CD4-positive, alpha-beta T cell treated with Interleukin-15 for 1 hour (primary cell): ENCODE data around the gene THSD7B.
"Not testable (repeated sequence)": the region's sequence is repeated elsewhere in the genome, so short reads cannot be mapped to it uniquely, and the experiment has no call there.

Experiments used
- DNase-seq: peaks from one replicate; pipeline ENCODE4 v3.0.0-alpha.2; 2020

THSD7B gene, protein sequence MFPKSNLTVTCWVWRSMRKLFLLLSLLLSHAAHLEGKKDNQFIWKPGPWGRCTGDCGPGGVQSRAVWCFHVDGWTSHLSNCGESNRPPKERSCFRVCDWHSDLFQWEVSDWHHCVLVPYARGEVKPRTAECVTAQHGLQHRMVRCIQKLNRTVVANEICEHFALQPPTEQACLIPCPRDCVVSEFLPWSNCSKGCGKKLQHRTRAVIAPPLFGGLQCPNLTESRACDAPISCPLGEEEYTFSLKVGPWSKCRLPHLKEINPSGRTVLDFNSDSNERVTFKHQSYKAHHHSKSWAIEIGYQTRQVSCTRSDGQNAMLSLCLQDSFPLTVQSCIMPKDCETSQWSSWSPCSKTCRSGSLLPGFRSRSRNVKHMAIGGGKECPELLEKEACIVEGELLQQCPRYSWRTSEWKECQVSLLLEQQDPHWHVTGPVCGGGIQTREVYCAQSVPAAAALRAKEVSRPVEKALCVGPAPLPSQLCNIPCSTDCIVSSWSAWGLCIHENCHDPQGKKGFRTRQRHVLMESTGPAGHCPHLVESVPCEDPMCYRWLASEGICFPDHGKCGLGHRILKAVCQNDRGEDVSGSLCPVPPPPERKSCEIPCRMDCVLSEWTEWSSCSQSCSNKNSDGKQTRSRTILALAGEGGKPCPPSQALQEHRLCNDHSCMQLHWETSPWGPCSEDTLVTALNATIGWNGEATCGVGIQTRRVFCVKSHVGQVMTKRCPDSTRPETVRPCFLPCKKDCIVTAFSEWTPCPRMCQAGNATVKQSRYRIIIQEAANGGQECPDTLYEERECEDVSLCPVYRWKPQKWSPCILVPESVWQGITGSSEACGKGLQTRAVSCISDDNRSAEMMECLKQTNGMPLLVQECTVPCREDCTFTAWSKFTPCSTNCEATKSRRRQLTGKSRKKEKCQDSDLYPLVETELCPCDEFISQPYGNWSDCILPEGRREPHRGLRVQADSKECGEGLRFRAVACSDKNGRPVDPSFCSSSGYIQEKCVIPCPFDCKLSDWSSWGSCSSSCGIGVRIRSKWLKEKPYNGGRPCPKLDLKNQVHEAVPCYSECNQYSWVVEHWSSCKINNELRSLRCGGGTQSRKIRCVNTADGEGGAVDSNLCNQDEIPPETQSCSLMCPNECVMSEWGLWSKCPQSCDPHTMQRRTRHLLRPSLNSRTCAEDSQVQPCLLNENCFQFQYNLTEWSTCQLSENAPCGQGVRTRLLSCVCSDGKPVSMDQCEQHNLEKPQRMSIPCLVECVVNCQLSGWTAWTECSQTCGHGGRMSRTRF (N-terminal part only)

DNA sequence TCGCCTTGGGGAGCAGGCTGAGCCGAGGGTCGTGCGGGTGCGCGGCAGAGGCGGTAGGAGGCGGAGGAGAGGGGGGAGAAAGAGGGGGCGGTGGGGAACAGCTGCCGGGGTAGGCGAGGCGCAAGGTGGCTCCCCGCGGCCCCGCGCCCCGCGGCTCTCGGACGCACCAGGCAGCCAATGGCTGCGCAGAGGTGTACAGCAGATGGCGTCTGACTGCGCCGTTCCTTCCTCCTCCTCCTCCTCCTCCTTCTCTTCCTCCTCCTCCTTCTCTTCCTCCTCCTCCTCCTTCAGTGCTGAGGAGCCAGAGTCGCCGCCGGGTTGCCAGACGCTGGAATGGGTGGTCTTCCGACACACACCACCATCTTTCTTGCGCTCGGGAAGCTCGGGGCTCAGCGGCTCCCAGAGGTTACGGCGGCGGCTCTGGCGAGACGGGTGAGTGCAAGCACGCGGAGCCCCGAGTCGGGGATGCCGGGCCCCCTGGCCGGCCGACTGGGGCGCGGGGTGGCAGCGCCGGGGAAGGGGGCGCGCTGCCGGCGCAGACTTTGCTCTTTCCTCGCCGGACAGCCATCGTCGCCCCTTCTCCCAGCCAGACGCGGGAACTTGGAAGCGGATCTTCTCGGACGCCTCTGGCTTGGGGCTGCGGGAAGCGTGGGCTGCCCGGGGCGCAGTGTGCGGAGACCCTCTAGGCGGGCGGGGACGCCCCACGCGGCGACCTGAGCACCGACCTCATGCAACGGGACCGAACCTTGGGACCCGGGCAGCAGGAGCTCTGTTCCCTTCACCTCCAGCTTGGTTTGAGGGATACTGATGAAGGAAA is at the start of gene THSD7B:
Gene THSD7B (plus strand): TSS at position 290 of the 817 bp plus-strand sequence. CDS start 116,634 bp downstream, outside the sequence.
- DNase-seq, result no peak

DNA sequence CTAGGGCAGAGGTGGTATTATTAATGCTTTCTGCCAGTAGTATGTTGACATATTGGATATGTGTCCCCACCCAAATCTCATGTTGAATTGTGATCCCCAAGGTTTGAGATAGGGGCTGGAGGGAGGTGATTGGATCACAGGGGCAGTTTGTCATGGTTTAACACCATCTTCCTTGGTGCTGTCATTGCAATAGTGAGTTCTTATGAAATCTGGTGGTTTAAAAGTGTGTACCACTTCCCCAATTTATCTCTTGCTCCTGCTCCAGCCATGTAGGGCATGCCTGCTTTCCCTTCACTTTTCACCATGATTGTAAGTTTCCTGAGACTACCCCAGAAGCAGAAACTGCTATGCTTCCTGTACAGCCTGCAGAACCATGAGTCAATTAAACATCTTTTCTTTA is 47.1 kb upstream of the THSD7B start:
- no peak for DNase-seq

DNA sequence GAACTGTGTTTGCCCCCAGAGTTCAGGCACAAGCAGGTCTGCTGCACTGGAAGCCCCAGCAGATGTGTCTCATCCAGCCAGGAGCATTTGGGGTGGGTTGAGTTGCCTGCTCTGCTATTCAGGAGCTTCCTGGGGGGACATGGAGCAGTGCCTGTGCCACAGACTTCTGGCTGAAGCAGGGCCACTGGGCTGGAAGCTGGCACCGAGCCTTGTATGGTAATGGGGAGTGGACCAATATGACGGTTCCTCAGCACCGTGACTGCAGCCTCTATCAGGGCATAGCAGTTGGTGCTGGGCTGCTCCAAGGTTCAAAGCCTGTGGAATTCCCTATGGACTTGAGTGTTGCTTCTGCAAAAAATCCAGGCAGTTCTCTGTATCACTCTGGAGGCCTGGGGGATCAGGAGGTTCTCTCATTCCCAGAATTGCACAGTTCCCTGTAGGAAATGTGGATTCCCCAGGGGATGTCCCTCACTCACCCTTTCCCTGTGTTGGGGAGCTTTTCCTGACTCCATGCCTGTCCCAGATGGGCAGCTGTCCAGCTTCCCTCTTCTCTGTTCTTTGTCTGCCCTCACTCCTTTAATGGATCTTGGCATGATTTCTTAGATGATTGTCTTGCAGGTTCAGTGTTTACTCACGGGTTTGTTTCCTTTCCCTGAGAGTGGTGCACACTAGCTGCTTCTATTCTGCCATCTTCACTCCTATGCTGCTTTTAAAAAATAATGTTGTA is 37.2 kb upstream of the THSD7B start:
- DNase-seq, result no peak

DNA sequence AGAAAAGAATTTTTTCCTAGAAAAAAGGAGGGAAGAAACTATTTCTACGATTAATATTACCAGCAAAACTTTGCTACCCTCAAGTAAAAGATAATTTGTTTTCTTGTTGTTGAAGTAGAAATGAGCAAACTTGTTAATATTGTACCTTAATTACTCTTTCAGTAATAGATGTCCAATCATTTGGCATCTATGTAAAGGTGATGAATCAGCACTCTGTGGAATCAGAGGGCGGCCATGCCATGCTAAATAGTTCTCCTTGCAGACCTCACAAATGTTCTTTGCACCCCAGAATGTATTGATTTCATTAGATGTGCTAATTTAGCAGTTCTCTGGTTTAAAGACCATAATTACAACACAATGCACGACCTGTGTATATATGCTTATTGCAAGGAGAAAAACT is 29.1 kb upstream of the THSD7B start:
- no peak for DNase-seq

DNA sequence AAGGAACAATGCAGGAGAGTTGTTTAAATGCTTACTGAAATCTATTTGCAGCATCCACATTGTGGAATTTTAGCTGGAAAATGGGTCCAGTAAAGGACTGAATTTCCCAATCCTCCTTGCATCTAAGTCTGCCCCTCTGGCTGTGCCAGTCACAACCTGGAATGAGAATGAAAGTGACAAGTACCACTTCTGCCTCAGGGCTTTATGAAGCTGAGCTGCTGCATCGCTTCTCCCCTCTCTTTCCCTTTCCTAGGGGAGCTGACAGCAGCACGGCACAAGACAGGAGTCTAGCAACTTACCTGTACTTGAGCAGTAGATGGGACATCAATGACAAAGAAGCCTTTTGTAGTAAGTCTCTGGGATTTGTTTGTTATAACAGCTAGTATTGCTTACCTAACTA is 27.3 kb upstream of the THSD7B start:
- no peak for DNase-seq

DNA sequence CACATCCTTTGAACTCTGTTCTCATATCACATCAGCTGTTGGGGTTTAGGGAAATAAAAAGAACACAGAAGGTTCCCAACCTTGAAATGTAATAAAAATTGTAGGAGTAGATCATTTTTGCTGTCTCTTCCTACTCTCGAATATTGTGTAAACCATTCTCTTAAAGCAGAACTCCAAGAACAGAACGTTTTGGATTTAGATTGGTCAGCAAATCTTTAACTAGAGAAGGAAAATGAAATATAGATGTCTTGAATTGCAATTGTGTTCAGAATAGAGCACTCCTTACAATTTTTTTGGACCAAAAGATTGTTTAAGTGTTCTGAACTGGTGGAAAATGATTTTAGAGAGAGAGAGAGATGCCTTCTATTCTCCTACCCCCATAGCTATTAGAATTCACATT is 23.9 kb upstream of the THSD7B start:
- no peak for DNase-seq

DNA sequence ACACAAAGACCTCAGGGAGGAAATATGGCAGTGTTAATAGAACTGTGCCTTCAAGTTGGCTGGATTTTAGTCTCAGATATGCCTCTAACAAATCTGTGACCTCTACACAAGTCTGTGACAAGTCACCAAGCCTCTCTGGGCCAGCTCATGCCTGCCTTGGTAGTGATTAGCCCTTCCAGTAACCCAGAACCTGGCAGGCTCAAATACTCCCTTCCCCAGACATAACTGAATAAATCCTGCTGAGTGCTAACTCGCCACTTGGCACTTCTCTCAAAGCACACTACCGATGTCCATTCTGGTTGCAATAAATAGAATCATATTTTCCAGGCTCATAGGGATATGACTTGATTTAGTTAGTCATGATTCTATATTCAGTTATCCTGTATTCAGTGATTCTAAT is 15.3 kb upstream of the THSD7B start:
- DNase-seq, result no peak

DNA sequence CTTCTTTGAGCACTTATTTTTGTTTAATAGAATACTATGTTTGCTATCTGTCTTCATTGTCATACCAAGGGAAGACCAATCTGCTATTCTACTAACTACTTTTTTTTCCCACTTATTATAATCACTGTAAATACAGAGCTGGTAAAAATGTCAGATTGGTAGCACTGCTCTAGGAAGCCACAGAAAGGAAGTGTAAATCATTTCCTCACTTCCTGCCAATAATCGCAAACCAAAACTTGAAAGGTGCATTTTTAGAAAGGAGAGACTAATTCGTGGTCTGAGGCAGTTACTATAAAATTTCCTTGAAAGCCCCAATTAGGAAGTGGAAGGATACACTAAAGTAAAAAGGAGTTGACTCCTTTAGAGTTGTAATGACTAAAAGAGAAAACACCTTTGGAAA is 13.9 kb upstream of the THSD7B start:
- no peak for DNase-seq

DNA sequence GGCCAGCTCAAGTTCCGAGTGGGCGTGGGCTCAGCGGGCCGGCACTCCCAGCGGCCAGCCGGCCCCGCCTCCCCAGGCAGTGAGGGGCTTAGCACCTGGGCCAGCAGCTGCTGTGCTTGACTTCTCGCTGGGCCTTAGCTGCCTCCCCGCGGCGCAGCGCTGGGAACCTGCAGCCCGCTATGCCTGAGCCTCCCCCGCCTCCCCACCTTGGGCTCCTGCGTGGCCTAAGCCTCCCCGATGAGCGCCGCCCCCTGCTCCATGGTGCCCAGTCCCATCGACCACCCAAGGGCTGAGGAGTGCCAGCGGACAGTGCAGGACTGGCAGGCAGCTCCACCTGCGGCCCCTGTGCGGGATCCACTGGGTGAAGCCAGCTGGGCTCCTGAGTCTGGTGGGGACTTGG is 6.8 kb upstream of the THSD7B start:
- not testable (repeated sequence) for DNase-seq

DNA sequence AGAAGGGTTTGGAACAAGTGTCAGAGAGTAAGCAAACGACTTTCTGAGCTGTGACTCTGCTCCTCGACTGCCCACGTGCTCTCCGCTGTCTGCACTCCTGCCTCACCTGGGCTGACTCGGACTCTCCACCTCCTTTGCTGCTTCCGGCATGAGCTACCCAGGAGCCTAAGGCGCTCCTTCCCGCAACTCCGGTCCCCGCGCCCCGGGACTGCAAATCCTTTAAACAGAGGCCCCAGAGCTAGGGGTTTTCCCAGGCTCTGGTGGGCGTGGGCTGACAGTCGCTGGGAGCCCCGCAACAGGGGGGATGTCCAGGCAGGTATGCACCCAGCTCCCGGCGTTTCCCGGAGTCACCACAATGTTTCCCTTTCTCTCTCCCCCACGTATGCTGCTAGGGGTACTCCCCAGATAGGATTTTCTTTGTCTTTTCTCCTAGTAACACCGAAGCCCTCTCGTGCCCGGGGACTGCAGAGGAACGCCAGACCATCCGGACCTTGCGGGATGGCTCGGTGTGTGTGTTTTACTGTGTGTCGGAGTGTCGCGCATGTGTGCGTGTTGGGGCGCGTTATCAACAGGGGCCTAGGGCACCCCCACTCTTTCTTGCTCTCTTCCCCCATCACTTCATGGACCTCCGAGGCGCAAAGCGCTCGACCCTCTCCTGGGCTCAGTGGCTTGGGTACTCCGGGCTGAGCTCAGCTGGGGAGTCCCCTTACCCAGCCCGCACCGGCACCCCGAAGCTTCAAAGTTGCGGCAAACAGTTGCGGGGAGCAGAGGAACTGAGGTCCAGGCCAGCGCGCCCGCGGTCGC is 691 bp upstream of the THSD7B start:
- no peak for DNase-seq

DNA sequence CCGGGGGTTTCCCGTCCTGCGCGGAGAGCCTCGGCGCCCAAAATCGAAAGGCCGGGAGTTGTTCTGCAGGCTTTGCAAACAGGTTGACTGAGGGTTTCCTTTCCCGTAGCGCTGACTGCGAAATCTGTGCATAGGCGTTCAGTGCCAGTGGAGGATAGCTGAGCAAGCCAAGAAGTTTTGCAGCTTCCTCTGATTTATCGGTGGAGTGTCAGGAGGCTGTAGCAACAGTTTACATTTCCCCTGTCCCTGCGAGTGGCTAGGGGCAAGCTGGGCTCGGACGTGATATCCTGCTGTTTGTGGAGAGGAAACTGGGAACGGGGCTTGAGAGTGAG is 694 bp downstream of the THSD7B start:
- DNase-seq, result no peak

DNA sequence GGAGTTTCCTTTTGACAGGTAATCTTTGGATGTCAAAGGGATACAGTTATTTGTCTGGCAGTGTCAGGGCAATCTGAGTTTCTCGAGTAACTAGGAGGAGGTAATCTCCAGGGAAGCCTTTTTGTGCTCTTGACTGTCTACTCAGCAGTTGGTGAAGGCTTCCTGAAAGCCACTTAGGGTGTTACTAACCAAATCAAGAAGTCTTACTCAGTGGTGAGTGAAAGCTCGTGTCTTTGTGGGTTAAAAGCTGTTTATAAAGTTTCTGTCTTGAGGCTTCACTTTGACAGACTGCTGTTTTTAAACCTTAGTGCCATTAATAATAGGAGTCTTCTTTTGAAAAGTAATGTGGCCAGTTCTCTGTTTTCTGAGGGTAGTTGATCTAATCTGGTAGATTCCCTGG is 1.7 kb downstream of the THSD7B start:
- DNase-seq, result no peak

DNA sequence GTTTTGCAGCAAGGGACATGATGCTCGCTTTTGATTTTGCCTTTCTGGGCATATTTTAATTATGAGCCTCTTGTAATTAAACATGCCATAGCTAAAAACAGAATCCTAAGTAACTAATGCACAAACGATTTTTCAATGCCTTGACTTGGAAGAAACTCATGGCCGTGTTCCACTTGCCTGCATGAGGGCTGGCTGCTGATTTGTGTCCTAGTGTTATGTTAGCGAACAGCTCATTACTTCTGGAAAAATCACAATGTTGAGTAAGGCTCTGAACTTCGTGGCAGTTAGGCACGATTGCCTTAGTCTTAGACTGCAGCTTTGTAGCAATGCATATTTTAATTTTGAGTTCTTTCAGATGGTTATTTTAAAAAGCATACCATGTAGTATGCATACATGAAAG is 4.5 kb downstream of the THSD7B start:
- DNase-seq, result no peak

DNA sequence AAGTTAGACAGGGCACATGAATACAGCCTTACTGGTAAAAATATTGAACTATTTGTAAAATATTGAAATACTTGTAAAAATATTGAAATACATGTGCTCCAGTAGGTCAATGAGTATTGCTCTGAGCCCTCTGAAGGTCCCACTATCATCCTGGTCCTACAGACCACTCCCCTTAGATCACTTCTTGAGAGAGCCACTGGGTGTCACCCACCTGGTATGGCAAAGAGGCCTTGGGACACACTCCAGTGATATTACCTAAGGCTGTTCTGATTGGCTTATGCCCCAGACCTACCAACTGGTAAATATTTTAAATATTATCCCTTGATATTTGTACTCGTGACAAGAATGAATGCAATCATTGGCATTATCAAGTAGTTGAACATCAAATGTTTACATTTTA is 5.0 kb downstream of the THSD7B start:
- DNase-seq, result no peak

DNA sequence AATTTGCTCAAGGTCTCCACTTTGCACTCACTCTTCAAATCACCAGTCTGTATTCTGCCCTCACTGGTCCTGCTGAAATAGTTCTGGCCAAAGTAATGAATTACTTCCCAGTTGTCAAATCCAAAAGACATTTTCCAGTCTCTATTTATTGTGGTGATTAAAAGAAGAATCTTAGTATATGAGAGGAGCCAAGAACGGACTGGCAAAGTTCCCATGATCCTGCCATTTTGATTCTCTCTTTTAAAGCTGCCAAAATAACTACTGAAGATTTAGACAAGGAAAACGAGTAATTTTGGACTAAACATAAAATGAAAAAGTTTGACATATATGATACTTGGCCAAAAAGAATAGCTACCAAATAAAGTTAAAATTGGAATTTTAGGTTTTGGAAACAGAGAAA is 12.0 kb downstream of the THSD7B start:
- no peak for DNase-seq

DNA sequence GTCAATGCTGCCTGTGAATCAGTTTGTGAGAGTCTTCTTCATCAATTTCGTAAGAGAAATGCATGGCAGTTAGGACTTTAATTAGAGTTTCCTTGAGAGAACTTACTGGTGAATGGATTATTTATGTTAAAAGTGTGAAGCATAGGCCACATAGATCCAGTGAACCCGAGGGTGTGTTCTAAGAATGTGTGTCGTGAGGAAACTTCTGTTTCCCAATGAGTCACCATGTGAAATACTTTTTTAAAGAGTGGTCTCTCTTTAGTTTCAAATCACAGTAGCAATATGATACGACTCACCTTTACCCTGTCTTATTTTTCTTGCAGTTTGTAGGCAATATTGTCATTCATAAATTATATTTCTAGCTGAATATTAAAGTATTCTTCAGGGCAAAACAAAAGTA is 18.5 kb downstream of the THSD7B start:
- no peak for DNase-seq

DNA sequence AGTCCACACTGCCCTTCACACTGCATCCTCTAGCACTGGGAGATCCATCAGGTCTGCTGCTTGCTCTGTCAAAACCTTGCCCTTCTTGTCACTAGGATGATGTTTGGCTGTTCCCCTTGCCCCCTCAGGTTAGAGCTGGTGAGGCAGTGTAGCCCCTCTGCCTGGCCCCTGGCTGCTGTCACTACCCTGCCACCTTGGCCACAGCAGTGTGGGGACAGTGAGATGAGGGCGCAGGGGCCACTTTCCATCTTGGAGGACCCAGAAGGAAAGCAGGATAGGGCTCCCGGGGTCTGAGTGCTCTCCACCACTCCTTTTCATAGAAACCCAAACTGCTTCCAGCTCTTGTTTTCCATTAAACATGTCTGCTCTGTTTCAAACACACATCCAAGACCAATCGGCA is 19.9 kb downstream of the THSD7B start:
- no peak for DNase-seq

DNA sequence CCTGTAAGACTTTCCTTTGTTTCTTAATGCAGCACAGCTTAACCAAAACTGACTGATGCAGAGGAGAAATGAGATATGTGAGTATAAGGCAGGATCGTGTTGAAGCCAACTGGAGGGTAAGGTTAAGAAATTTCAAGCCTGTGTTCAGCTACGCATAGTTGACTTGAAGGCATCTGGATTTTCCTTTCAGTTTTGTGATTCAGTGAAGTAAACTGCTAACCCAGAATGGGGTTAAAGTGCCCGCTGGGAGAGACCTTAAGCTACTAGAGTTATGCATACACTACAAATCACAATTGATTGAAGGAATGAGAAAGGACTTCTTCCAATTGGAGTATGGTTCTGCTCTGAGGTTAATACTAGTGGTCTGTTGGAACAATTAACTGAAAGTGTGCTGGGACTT is 22.6 kb downstream of the THSD7B start:
- no peak for DNase-seq

DNA sequence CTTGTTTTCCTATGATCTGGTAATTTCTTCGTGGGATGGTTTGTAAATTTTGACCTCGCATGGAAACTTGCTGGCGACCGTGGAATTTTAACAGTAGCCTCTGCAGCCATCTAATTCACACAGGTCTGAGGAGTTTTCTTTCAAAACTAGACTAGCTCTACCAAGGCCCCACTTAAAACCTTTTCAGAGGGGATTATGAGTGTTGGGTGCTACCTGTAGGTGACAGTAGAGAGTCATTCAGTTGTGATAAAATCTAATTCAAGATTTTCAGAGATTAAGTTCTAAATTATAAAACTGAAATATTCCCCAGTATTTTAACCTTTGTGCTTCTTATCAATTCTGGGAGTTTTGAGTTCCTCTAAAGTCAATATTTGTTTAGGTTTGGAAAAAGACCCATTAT is 31.0 kb downstream of the THSD7B start:
- DNase-seq, result no peak

DNA sequence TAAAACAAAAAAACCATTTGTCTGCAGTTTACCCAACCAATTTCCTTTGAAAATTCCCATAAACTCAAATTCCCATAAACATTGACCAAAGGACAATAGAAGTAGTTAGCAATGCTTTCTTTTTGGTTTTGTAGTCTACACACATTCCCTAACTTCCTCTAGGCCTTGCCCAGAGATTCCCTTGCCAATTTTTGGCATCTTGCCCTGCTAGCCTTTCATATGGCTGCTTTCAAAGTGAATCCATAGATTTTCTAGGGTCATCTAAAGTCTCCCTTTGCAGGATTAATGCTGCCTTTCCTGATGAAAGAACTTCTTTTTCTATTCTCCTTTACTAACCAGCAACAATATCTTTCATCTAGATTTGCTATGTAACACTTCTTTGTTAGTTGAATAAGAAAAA is 33.4 kb downstream of the THSD7B start:
- DNase-seq, result no peak

DNA sequence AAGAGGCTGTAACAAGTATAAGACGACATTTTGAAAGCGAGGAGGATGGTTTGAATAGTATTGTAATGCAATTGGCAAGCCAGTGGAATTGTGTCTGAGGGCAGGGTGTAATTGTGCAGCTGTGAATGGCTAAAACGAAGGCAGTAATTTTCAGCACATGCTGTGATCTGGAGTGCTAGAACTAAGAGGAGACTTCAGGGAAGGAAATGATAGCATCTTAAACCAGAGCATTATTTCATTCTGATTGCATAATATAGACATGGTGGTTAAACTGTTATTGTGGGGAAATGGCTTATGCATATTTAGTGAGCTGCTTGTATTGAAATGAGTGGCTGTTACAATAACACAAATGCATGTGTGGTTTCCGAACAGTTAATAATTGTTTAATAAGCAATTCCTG is 36.3 kb downstream of the THSD7B start:
- no peak for DNase-seq
